Stimulated activated naive CD8-positive, alpha-beta T cell treated with anti-CD3 and anti-CD28 coated beads, Interleukin-15, amount 100 ng/mL, for 72 hours (primary cell): ENCODE results near the gene SEMA5A.

ENCODE experiments used
- ATAC-seq: fragments of 150-1000 bp; cut with Tn5 transposase; 2 replicates; pipeline ENCODE4 v1.10.0; 2021; ENCODE audit warnings: mild to moderate bottlenecking, moderate library complexity
- DNase-seq, 2 donors: peaks; one replicate each; pipeline ENCODE4 v3.0.0; 2021 to 2022
- H3K27ac Mint-ChIP-seq, 2 donors: one replicate each; pipeline ENCODE4 v1.8.0; 2022; ENCODE audit warnings: mild to moderate bottlenecking in 2 of 2, mixed read lengths in 2 of 2, moderate library complexity in 2 of 2
- H3K27me3 Mint-ChIP-seq: one replicate; pipeline ENCODE4 v1.8.0; 2022; ENCODE audit warnings: mixed read lengths
- H3K4me1 Mint-ChIP-seq: one replicate; pipeline ENCODE4 v1.8.0; 2022; ENCODE audit warnings: mild to moderate bottlenecking, mixed read lengths
- H3K4me3 Mint-ChIP-seq, 2 donors: one replicate each; pipeline ENCODE4 v1.8.0; 2022; ENCODE audit warnings: mild to moderate bottlenecking in 2 of 2, mixed read lengths in 2 of 2, moderate library complexity in 1 of 2
- H3K9me3 Mint-ChIP-seq, 2 donors: one replicate each; pipeline ENCODE4 v1.8.0; 2022; ENCODE audit warnings: mixed read lengths in 2 of 2

SEMA5A gene

GRCh38 chr5:9124071-9124470 is 421.8 kb downstream of the SEMA5A start:
- ATAC-seq = no peak
- Mint-ChIP-seq H3K4me1 (no peaks in the 10 kb centered on the region), H3K27ac (no peak overlapping the region), H3K27me3 (no peaks in the 10 kb centered on the region), H3K9me3 (peaks cover 13 to 20% of the 10 kb centered on the region in 2 donors), H3K4me3 (no peak overlapping the region)
- no peak for DNase-seq

GRCh38 chr5:9122528-9122927 is 423.3 kb downstream of the SEMA5A start:
- no peaks in the 10 kb centered on the region for H3K4me1 Mint-ChIP-seq
- ATAC-seq (no peak), DNase-seq (no peak)
- no peak overlapping the region for H3K27ac Mint-ChIP-seq
- no peaks in the 10 kb centered on the region for H3K27me3 Mint-ChIP-seq
- H3K4me3 Mint-ChIP-seq = no peak overlapping the region
- peaks cover 6 to 20% of the 10 kb centered on the region in 2 donors for H3K9me3 Mint-ChIP-seq

DNA sequence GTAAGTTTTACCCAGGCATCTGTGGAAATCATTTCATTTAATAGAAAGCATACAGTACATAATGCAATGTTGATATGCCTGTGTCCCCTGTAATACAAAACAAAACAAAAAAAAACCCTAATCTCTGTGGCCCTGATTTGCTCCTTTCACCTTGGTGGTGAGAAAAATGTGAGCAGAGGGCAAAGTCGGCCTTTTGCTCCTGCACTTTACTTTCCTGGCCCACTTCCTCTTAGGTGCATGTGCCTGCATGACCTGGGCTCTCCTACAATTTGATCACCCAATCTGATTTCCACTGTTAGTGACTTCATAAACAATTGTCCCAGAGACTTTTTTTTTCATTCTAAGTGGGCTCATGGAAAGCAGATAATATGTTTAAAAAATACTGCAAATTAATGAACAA is 424.3 kb downstream of the SEMA5A start:
- H3K4me3 Mint-ChIP-seq = no peak overlapping the region
- DNase-seq = no peak
- ATAC-seq = no peak
- peak overlapping the region in 1 of 2 donors; percentile 54 for H3K27ac Mint-ChIP-seq
- H3K4me1 Mint-ChIP-seq = no peaks in the 10 kb centered on the region
- no peaks in the 10 kb centered on the region for H3K27me3 Mint-ChIP-seq
- H3K9me3 Mint-ChIP-seq = peaks cover 4 to 20% of the 10 kb centered on the region in 2 donors

- Mint-ChIP-seq H3K27me3 (no peaks in the 10 kb centered on the region), H3K4me1 (no peaks in the 10 kb centered on the region), H3K9me3 (peaks cover 4 to 5% of the 10 kb centered on the region in 2 donors), H3K27ac (no peak overlapping the region), H3K4me3 (peak overlapping the region in 1 of 2 donors; percentile 46)
- DNase-seq (no peak), ATAC-seq (no peak)
Measured at GRCh38 chr5:9118852-9119251, 427.0 kb downstream of the SEMA5A start.

- Mint-ChIP-seq H3K27ac (no peak overlapping the region), H3K4me1 (no peaks in the 10 kb centered on the region), H3K27me3 (no peaks in the 10 kb centered on the region), H3K4me3 (no peak overlapping the region), H3K9me3 (no peaks in the 10 kb centered on the region)
- DNase-seq (no peak), ATAC-seq (no peak)
Measured at GRCh38 chr5:9115093-9115492, 430.8 kb downstream of the SEMA5A start.

DNA sequence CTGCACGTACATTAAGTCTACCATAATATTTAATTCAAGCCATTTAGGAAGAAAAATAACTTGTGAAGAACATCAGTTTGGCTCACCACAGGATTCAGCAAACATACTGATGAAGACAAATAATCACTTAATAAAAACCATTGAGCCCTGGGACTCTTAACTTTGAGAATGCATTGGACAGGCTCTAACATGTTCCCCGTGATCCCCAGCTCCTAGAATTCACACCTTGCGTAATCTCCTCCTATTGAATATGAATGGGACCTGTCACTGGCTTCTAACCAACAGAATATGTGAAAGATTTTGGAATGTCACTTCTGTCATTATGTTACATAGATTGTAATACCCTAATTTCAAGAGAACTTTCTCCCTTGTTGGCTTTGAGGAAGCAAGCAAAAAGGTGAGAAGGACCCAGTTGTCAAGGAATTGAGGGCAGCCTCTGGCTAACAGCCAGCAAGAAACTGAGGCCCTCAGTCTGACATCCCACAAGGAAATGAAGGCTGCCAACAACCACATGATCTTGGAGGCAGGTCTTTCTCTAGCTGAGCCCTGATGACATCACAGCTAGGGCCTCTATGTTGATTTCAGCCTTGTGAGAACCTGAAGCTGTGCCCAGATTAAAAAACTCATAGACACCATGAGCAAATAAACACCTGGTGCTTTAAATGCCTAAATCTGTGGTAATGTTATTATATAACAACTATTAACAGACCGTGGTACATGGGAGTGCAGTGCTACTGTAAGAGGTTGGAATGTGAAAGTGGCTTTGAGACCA is 433.2 kb downstream of the SEMA5A start:
- H3K27ac Mint-ChIP-seq = no peak overlapping the region

GRCh38 chr5:9108162-9108561 is 437.7 kb downstream of the SEMA5A start:
- no peak overlapping the region for H3K4me3 Mint-ChIP-seq
- no peak for DNase-seq
- no peaks in the 10 kb centered on the region for H3K9me3 Mint-ChIP-seq
- H3K27ac Mint-ChIP-seq = peak overlapping the region in 1 of 2 donors; percentile 63
- H3K27me3 Mint-ChIP-seq = no peaks in the 10 kb centered on the region
- no peaks in the 10 kb centered on the region for H3K4me1 Mint-ChIP-seq
- ATAC-seq = no peak

More for the DNA sequence above, 433.2 kb downstream of the SEMA5A start:
- ATAC-seq (no peak), DNase-seq (no peak)
- H3K4me1 Mint-ChIP-seq = no peaks in the 10 kb centered on the region
- H3K9me3 Mint-ChIP-seq = no peaks in the 10 kb centered on the region
- no peak overlapping the region for H3K4me3 Mint-ChIP-seq
- no peaks in the 10 kb centered on the region for H3K27me3 Mint-ChIP-seq

DNA sequence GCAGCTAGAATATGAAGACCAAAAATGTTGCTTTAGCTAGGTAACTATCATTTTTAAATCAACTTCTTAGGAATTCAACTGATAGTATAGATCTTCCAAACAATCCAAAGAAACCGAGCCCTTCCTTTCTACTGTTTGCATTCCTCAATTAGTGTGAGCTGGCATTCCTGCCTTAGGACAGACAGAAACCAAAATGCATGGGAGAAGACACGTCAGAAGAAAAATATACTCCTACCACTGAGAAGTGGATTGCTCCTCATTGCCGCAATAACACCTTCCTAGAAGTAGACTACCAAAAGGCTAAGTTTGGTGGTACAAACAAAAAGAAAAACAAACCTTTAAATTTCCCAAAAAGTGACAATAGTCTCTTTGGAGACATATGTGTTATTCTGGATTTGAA is 440.0 kb downstream of the SEMA5A start:
- no peaks in the 10 kb centered on the region for H3K4me1 Mint-ChIP-seq
- DNase-seq (no peak), ATAC-seq (no peak)
- H3K27me3 Mint-ChIP-seq = no peaks in the 10 kb centered on the region
- H3K4me3 Mint-ChIP-seq = no peak overlapping the region
- no peaks in the 10 kb centered on the region for H3K9me3 Mint-ChIP-seq
- no peak overlapping the region for H3K27ac Mint-ChIP-seq

- H3K27me3 Mint-ChIP-seq = no peaks in the 10 kb centered on the region
- DNase-seq = no peak
- H3K4me1 Mint-ChIP-seq = no peaks in the 10 kb centered on the region
- no peak overlapping the region for H3K4me3 Mint-ChIP-seq
- H3K27ac Mint-ChIP-seq = no peak overlapping the region
- ATAC-seq = no peak
- no peaks in the 10 kb centered on the region for H3K9me3 Mint-ChIP-seq
Measured at GRCh38 chr5:9104571-9105339, 441.1 kb downstream of the SEMA5A start.

GRCh38 chr5:9103290-9103689 is 442.6 kb downstream of the SEMA5A start:
- DNase-seq (no peak), ATAC-seq (no peak)
- Mint-ChIP-seq H3K27me3 (no peaks in the 10 kb centered on the region), H3K9me3 (no peaks in the 10 kb centered on the region), H3K4me1 (no peaks in the 10 kb centered on the region), H3K4me3 (no peak overlapping the region), H3K27ac (no peak overlapping the region)

DNA sequence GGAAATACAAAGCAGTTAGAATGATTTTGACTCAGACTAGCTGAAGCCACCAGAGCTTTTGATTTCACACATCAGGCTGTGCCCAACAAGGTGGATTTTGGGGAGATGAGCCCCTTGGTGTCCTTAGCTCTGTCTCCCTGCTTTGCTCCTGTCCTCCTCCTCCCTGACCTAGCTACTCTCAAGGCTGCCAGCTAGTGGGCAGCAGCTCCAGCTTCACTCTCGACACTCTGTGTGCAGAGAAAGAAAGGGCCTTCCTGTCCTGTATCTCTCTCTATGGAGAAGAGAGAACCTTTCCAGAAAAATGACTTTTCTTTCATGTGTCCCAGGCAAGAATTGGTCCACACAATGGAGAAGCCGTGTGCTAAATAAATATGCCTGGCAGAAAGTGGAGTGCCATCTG is 446.2 kb downstream of the SEMA5A start:
- H3K4me1 Mint-ChIP-seq = no peaks in the 10 kb centered on the region

DNA sequence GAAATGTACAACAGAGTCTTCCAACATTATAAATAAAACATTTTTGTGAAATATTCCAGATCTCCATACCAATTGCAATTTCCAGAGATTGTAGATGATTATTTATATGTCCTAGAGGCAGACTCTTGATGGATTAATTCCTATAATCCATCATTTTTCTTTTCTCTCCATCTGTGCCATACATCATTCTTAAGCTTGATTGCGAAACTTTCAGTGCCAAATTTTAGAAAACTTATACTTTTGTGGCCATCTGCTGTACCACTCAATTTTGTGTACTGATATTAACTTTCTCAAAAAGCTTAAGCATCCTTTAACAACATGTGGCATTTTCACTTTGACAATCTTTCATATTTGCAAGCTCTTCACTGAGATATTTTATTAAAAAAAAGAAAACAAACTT is 446.9 kb downstream of the SEMA5A start:
- Mint-ChIP-seq H3K4me3 (no peak overlapping the region), H3K9me3 (peaks cover 0 to 2% of the 10 kb centered on the region in 2 donors), H3K4me1 (no peaks in the 10 kb centered on the region), H3K27me3 (no peaks in the 10 kb centered on the region), H3K27ac (no peak overlapping the region)
- DNase-seq (no peak), ATAC-seq (no peak)

More for the DNA sequence above, 446.2 kb downstream of the SEMA5A start:
- ATAC-seq (no peak), DNase-seq (no peak)
- H3K9me3 Mint-ChIP-seq = no peaks in the 10 kb centered on the region
- H3K27me3 Mint-ChIP-seq = no peaks in the 10 kb centered on the region
- H3K4me3 Mint-ChIP-seq = no peak overlapping the region
- H3K27ac Mint-ChIP-seq = no peak overlapping the region

GRCh38 chr5:9094582-9094981 is 451.3 kb downstream of the SEMA5A start:
- H3K27ac Mint-ChIP-seq = no peak overlapping the region
- no peaks in the 10 kb centered on the region for H3K27me3 Mint-ChIP-seq
- no peak for ATAC-seq
- DNase-seq = no peak
- no peak overlapping the region for H3K4me3 Mint-ChIP-seq
- H3K4me1 Mint-ChIP-seq = no peaks in the 10 kb centered on the region
- peaks cover 0 to 7% of the 10 kb centered on the region in 2 donors for H3K9me3 Mint-ChIP-seq

GRCh38 chr5:9091896-9092662 is 453.8 kb downstream of the SEMA5A start:
- peaks cover 0 to 7% of the 10 kb centered on the region in 2 donors for H3K9me3 Mint-ChIP-seq
- no peak for ATAC-seq
- H3K27me3 Mint-ChIP-seq = no peaks in the 10 kb centered on the region
- DNase-seq = no peak
- no peak overlapping the region for H3K27ac Mint-ChIP-seq
- no peaks in the 10 kb centered on the region for H3K4me1 Mint-ChIP-seq
- no peak overlapping the region for H3K4me3 Mint-ChIP-seq

DNA sequence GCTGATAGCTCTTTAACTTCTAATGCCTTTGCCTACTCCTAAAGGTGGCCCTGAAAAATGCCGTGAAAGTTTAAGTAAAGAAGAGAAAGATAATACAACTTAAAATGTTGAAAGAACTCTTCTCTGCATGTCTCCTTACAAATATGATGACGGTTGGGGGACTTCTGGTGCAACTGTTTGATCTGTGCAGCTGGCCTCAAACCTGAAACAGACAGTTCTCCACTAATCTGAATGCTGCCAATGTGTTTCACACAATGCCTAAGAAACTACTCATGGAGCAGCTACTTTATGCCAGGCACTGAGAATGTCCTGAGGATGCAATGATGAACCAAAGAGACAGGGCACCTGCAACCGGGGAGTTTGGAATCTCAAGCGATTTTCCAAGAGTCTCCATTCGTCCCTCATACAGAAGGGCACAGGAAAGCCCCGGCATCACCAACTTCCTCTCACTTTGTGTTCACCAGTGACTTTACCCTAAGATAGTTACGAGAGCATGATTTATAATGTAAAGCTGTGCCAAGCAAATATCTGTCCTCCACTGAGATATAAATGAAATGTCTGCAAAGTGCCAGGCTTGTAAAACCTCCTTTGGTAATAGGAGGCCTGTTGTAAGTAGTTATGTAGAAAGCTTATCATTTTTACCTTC is 455.4 kb downstream of the SEMA5A start:
- Mint-ChIP-seq H3K4me3 (no peak overlapping the region), H3K9me3 (peaks cover 4 to 19% of the 10 kb centered on the region in 2 donors), H3K27me3 (no peaks in the 10 kb centered on the region), H3K4me1 (no peaks in the 10 kb centered on the region), H3K27ac (no peak overlapping the region)
- no peak for DNase-seq
- no peak for ATAC-seq
